ENCODE data around the gene DEGS1.

Gene DEGS1

DNA sequence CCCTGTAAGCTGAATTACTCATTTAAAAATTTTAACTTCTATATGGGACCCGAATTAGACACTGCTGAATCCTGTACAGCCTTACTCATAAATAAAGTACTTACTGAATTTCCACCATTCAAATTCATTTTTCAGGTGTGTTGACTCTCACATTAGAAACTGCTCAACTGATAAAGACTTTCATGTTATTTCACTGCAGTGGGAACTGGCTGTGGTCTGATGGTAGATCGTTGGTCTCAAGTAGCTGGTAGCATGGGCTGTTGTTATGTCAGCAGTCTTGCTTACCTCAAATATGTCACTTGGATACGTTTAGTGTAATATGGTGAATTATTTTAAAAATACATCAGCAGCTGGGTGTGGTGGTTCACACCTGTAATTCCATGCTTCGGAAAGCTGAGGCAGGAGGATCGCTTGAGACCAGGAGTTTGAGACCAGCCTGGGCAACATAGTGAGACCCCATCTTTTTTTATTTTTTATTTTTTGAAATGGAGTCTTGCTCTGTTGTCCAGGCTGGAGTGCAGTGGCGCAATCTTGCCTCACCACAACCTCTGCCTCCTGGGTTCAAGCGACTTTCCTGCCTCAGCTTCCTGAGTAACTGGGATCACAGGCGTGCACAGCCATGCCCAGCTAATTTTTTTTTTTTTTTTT lies 10.4 kb downstream of the DEGS1 start:
- H3K36me3 ChIP-seq (ENCODE audit: control insufficient read depth in 2 of 2, insufficient read depth in 1 of 2, low read length in 2 of 2): peaks cover 40 to 42% of the 10 kb centered on the region in 2 experiments
- H3K4me3 ChIP-seq (ENCODE audit: low read depth, low read length): no peak overlapping the region
- POLR2A ChIA-PET: interaction anchor here (0.6 to 2.7 kb wide), 4 partner anchors 9 to 60 kb away, joined by 3 to 13 read pairs (median 4); partner anchors contain the start of gene DEGS1
- no peak overlapping the region for H3K27ac ChIP-seq (ENCODE audit: extremely low read depth, low read depth, low read length)
- TF ChIP-seq ZBTB1 (tag by site-specific recombination; IDR thresholded peaks at IDR 0.05) (no peak), ZNF18 (tag by site-specific recombination; IDR thresholded peaks at IDR 0.05) (peak; percentile 62), ZNF362 (tag by site-specific recombination; IDR thresholded peaks at IDR 0.05) (peak; percentile 85; the same call in 1 of the 2 replicates), ZNF513 (tag by site-specific recombination; IDR thresholded peaks at IDR 0.05) (no peak), PRDM1 (tag by site-specific recombination; IDR thresholded peaks at IDR 0.05) (0 out of 2 replicates have a peak, but pooled peaks have one; percentile 30), ZNF121 (tag by site-specific recombination; IDR thresholded peaks at IDR 0.05) (peak; percentile 99)
- H3K4me1 ChIP-seq (ENCODE audit: control insufficient read depth, insufficient read depth, low read length): no peaks in the 10 kb centered on the region
- H3K9me3 ChIP-seq (ENCODE audit: control insufficient read depth, insufficient read depth, low read depth, low read length): no peaks in the 10 kb centered on the region
- CTCF ChIA-PET: interaction anchor here (0.6 to 1.1 kb wide), 4 partner anchors 8 to 320 kb away, joined by 3 read pairs; no protein-coding TSS in a partner anchor

GRCh38 chr1:224196813-224197600 lies 14.0 kb downstream of the DEGS1 start:
- TF ChIP-seq, protein P1, sequence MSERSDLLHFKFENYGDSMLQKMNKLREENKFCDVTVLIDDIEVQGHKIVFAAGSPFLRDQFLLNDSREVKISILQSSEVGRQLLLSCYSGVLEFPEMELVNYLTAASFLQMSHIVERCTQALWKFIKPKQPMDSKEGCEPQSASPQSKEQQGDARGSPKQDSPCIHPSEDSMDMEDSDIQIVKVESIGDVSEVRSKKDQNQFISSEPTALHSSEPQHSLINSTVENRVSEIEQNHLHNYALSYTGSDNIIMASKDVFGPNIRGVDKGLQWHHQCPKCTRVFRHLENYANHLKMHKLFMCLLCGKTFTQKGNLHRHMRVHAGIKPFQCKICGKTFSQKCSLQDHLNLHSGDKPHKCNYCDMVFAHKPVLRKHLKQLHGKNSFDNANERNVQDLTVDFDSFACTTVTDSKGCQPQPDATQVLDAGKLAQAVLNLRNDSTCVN (tag by site-specific recombination; optimal IDR thresholded peaks at IDR 0.05): no peak
- TF ChIP-seq, protein P2, sequence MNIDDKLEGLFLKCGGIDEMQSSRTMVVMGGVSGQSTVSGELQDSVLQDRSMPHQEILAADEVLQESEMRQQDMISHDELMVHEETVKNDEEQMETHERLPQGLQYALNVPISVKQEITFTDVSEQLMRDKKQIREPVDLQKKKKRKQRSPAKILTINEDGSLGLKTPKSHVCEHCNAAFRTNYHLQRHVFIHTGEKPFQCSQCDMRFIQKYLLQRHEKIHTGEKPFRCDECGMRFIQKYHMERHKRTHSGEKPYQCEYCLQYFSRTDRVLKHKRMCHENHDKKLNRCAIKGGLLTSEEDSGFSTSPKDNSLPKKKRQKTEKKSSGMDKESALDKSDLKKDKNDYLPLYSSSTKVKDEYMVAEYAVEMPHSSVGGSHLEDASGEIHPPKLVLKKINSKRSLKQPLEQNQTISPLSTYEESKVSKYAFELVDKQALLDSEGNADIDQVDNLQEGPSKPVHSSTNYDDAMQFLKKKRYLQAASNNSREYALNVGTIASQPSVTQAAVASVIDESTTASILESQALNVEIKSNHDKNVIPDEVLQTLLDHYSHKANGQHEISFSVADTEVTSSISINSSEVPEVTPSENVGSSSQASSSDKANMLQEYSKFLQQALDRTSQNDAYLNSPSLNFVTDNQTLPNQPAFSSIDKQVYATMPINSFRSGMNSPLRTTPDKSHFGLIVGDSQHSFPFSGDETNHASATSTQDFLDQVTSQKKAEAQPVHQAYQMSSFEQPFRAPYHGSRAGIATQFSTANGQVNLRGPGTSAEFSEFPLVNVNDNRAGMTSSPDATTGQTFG (tag by site-specific recombination; IDR thresholded peaks at IDR 0.05; ENCODE audit: borderline replicate concordance): no peak
- TF ChIP-seq BCL11A (tag by site-specific recombination; IDR thresholded peaks at IDR 0.05; ENCODE audit: low read depth) (no peak), GFI1B (tag by site-specific recombination; IDR thresholded peaks at IDR 0.05) (no peak), ZNF174 (tag by site-specific recombination; IDR thresholded peaks at IDR 0.05) (no peak), ZNF274 (IDR thresholded peaks at IDR 0.05; ENCODE audit: low read length) (no peak), ZNF274 (tag by site-specific recombination; IDR thresholded peaks at IDR 0.05; ENCODE audit: borderline replicate concordance) (no peak), ZNF626 (tag by site-specific recombination; IDR thresholded peaks at IDR 0.05) (no peak), ZNF621 (tag by site-specific recombination; IDR thresholded peaks at IDR 0.05) (no peak)
- Histone ChIP-seq H3K27ac (ENCODE audit: extremely low read depth, low read depth, low read length) (no peak overlapping the region), H3K9me3 (ENCODE audit: control insufficient read depth, insufficient read depth, low read depth, low read length) (no peaks in the 10 kb centered on the region), H3K4me3 (ENCODE audit: low read depth, low read length) (no peak overlapping the region), H3K4me1 (ENCODE audit: control insufficient read depth, insufficient read depth, low read length) (no peaks in the 10 kb centered on the region), H3K36me3 (ENCODE audit: control insufficient read depth in 2 of 2, insufficient read depth in 1 of 2, low read length in 2 of 2) (peaks cover 17 to 23% of the 10 kb centered on the region in 2 experiments)
- POLR2A ChIA-PET: interaction anchor here (0.6 kb wide), 1 partner anchor 75 kb away, joined by 3 read pairs; no protein-coding TSS in a partner anchor
- CTCF ChIA-PET: no interaction called here

Measured in HEK293 (cell line).